C4-2B (cell line): Measurements from ENCODE around the gene PHOSPHO2.
"Not testable (repeated sequence)": the region's sequence is repeated elsewhere in the genome, so short reads cannot be mapped to it uniquely, and the experiment has no call there.

Source experiments
- H3K27ac ChIP-seq: fragments of 450-650 bp; 2 replicates; pipeline ENCODE4 v1.5.1; 2017
- CTCF ChIP-seq: fragments of 450-650 bp; conservative IDR thresholded peaks from 2 replicates; pipeline ENCODE4 v1.5.1; 2017; ENCODE audit warnings: mild to moderate bottlenecking
- ZFX ChIP-seq: fragments of 450-650 bp; IDR thresholded peaks from 2 replicates; pipeline ENCODE4 v1.6.1; 2017

Gene PHOSPHO2

GRCh38 chr2:169683425-169684134 lies 10.7 kb upstream of the PHOSPHO2 start:
- TF ChIP-seq ZFX (no peak), CTCF (no peak)
- no peak overlapping the region for H3K27ac ChIP-seq

- TF ChIP-seq ZFX, result no peak
- TF ChIP-seq CTCF, result no peak
- no peak overlapping the region for H3K27ac ChIP-seq
Observed at GRCh38 chr2:169684135-169684565, 10.1 kb upstream of the PHOSPHO2 start.

- not testable (repeated sequence) for H3K27ac ChIP-seq
Observed at GRCh38 chr2:169684712-169685111, 9.6 kb upstream of the PHOSPHO2 start.

- not testable (repeated sequence) for H3K27ac ChIP-seq
Observed at GRCh38 chr2:169686825-169687224, 7.4 kb upstream of the PHOSPHO2 start.

- not testable (repeated sequence) for H3K27ac ChIP-seq
Observed at GRCh38 chr2:169687943-169688342, 6.3 kb upstream of the PHOSPHO2 start.

GRCh38 chr2:169690958-169691357 lies 3.3 kb upstream of the PHOSPHO2 start:
- no peak for TF ChIP-seq ZFX
- no peak for TF ChIP-seq CTCF

GRCh38 chr2:169692718-169693117 lies 1.6 kb upstream of the PHOSPHO2 start:
- TF ChIP-seq CTCF (no peak), ZFX (no peak)

More at GRCh38 chr2:169690958-169691357, 3.3 kb upstream of the PHOSPHO2 start:
- H3K27ac ChIP-seq, result no peak overlapping the region

GRCh38 chr2:169693360-169693759 lies 909 bp upstream of the PHOSPHO2 start:
- TF ChIP-seq CTCF (peak; percentile 27), ZFX (no peak)
- no peak overlapping the region for H3K27ac ChIP-seq

More at GRCh38 chr2:169692718-169693117, 1.6 kb upstream of the PHOSPHO2 start:
- H3K27ac ChIP-seq, result no peak overlapping the region

- TF ChIP-seq ZFX (no peak), CTCF (no peak)
- H3K27ac ChIP-seq, result peak overlapping the region; percentile 96
Observed at GRCh38 chr2:169694894-169695260, 608 bp downstream of the PHOSPHO2 start.
